ENCODE measurements around the gene GLIPR1L2. TPM values are rescaled to one million over a fixed set of nuclear protein-coding genes. Genes with fewer than 3 reads are reported as not detected.

The GLIPR1L2 gene
- total RNA-seq, 2 experiments from 2014 or later: not detected

Other genes starting within 250 kb of the GLIPR1L2 start
- gene KCNC2, start 181.2 kb upstream of the GLIPR1L2 start, total RNA-seq: not detected
- gene CAPS2, start 60.8 kb upstream of the GLIPR1L2 start, total RNA-seq: 1 to 10 TPM; 6.3 to 9.3 TPM
- not detected for gene GLIPR1L1, start 56.4 kb upstream of the GLIPR1L2 start, total RNA-seq
- gene GLIPR1, start 89.7 kb downstream of the GLIPR1L2 start, total RNA-seq: 10 to 100 TPM; 55.3 to 74.8 TPM
- gene KRR1, start 120.5 kb downstream of the GLIPR1L2 start, total RNA-seq: 10 to 100 TPM; 68.5 to 97.7 TPM

Data from activated CD8-positive, alpha-beta memory T cell treated with anti-CD3 and anti-CD28 coated beads, Interleukin-2, amount 10 ng/mL, durations not matched to agents 7 days and 5 days (primary cell).